ENCODE measurements around the gene GALK1. TPM values are rescaled to one million over a fixed set of nuclear protein-coding genes. Genes with fewer than 3 reads are reported as not detected.

GALK1 gene
- total and polyA plus RNA-seq, 2 of the 13 experiments (the other 11 are each of a cell fraction or from before 2014, with no cell fraction given) = 59.9 to 93.6 TPM

DNA sequence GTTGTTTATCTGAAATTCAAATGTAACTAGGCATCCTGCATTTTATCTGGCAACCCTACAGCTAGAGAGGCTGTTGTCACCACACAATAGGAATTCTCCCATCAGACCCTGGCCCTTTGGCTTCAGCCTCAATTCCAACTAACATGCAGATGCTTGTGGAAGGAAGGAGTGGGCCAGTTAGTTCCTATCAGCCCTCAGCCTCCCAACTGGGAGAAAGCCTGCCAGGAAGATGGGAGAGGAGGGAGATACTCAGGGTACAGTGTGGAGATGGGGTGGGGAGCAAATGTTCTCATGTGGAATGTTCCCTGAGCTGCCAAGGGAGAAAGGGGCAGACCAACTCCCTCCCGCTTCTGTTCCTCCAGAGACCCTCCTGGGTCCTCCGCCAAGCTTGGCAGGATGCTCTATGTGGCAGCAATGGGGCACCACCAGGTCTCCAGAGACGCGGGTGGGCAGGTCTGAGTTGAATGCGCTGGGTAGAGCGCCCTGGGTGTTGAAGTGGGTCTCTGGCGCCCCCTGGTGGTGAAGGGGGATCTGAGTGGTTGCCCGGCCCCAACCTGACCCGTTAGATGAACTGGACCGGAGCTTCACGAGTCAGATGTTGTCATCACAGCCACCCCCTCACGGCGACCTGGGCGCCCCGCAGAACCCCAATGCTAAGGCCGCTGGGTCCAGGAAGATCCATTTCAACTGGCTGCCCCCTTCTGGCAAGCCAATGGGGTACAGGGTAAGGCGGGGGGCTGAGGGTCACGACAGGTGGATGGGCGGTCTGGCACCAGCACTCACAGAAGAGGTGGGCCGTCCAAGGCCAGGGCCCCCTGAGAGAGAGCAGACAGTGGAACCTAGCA is 15.2 kb downstream of the GALK1 start (continued):
- TF ChIP-seq, protein P1, sequence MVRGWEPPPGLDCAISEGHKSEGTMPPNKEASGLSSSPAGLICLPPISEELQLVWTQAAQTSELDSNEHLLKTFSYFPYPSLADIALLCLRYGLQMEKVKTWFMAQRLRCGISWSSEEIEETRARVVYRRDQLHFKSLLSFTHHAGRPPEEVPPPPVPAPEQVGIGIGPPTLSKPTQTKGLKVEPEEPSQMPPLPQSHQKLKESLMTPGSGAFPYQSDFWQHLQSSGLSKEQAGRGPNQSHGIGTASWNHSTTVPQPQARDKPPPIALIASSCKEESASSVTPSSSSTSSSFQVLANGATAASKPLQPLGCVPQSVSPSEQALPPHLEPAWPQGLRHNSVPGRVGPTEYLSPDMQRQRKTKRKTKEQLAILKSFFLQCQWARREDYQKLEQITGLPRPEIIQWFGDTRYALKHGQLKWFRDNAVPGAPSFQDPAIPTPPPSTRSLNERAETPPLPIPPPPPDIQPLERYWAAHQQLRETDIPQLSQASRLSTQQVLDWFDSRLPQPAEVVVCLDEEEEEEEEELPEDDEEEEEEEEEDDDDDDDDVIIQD (CRISPR knock-in tag; IDR thresholded peaks at IDR 0.05; ENCODE audit: low read depth) = no peak
- TF ChIP-seq ZNF674 (CRISPR knock-in tag; IDR thresholded peaks at IDR 0.05; ENCODE audit: low read depth) = no peak
- TF ChIP-seq, protein P2, sequence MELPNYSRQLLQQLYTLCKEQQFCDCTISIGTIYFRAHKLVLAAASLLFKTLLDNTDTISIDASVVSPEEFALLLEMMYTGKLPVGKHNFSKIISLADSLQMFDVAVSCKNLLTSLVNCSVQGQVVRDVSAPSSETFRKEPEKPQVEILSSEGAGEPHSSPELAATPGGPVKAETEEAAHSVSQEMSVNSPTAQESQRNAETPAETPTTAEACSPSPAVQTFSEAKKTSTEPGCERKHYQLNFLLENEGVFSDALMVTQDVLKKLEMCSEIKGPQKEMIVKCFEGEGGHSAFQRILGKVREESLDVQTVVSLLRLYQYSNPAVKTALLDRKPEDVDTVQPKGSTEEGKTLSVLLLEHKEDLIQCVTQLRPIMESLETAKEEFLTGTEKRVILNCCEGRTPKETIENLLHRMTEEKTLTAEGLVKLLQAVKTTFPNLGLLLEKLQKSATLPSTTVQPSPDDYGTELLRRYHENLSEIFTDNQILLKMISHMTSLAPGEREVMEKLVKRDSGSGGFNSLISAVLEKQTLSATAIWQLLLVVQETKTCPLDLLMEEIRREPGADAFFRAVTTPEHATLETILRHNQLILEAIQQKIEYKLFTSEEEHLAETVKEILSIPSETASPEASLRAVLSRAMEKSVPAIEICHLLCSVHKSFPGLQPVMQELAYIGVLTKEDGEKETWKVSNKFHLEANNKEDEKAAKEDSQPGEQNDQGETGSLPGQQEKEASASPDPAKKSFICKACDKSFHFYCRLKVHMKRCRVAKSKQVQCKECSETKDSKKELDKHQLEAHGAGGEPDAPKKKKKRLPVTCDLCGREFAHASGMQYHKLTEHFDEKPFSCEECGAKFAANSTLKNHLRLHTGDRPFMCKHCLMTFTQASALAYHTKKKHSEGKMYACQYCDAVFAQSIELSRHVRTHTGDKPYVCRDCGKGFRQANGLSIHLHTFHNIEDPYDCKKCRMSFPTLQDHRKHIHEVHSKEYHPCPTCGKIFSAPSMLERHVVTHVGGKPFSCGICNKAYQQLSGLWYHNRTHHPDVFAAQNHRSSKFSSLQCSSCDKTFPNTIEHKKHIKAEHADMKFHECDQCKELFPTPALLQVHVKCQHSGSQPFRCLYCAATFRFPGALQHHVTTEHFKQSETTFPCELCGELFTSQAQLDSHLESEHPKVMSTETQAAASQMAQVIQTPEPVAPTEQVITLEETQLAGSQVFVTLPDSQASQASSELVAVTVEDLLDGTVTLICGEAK (IDR thresholded peaks at IDR 0.05) = no peak
- TF ChIP-seq, protein P2 (CRISPR knock-in tag; IDR thresholded peaks at IDR 0.05) = no peak
- no peak for TF ChIP-seq FOSL1 (CRISPR knock-in tag; IDR thresholded peaks at IDR 0.05; ENCODE audit: borderline replicate concordance)
- TF ChIP-seq, protein P3, sequence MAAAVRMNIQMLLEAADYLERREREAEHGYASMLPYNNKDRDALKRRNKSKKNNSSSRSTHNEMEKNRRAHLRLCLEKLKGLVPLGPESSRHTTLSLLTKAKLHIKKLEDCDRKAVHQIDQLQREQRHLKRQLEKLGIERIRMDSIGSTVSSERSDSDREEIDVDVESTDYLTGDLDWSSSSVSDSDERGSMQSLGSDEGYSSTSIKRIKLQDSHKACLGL (CRISPR knock-in tag; IDR thresholded peaks at IDR 0.05) = peak; percentile 67
- no peak for TF ChIP-seq SP140L (CRISPR knock-in tag; IDR thresholded peaks at IDR 0.05; ENCODE audit: borderline replicate concordance)
- TF ChIP-seq SMARCE1 (IDR thresholded peaks at IDR 0.05; ENCODE audit: borderline replicate concordance) = no peak
- TF ChIP-seq, protein P4, sequence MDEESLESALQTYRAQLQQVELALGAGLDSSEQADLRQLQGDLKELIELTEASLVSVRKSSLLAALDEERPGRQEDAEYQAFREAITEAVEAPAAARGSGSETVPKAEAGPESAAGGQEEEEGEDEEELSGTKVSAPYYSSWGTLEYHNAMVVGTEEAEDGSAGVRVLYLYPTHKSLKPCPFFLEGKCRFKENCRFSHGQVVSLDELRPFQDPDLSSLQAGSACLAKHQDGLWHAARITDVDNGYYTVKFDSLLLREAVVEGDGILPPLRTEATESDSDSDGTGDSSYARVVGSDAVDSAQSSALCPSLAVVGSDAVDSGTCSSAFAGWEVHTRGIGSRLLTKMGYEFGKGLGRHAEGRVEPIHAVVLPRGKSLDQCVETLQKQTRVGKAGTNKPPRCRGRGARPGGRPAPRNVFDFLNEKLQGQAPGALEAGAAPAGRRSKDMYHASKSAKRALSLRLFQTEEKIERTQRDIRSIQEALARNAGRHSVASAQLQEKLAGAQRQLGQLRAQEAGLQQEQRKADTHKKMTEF (CRISPR knock-in tag; IDR thresholded peaks at IDR 0.05) = no peak
- no peak for TF ChIP-seq HMG20B (CRISPR knock-in tag; conservative IDR thresholded peaks at IDR 0.05)
- TF ChIP-seq SNRNP70 (IDR thresholded peaks at IDR 0.05; ENCODE audit: low read depth, low read length) = no peak
- no peak for TF ChIP-seq ZNF598 (CRISPR knock-in tag; IDR thresholded peaks at IDR 0.05; ENCODE audit: borderline replicate concordance)
- TF ChIP-seq ASH2L (IDR thresholded peaks at IDR 0.05; ENCODE audit: insufficient read length, low read depth, low read length) = no peak
- no peak for TF ChIP-seq ZNF232 (CRISPR knock-in tag; IDR thresholded peaks at IDR 0.05; ENCODE audit: borderline replicate concordance)
- TF ChIP-seq MAFF (IDR thresholded peaks at IDR 0.05; ENCODE audit: low read depth, low read length) = no peak
- TF ChIP-seq MBNL3 (CRISPR knock-in tag; conservative IDR thresholded peaks at IDR 0.05) = no peak
- no peak for TF ChIP-seq POLR2AphosphoS2 (IDR thresholded peaks at IDR 0.05; ENCODE audit: low read depth, low read length)

Data from HepG2 (cell line).